PC-3 (cell line): Measurements from ENCODE around the gene DPP7.

Source experiments
- EZH2 ChIP-seq: fragments of 300-600 bp; sonication (generic); IDR thresholded peaks from one replicate; pipeline ENCODE4 v1.6.1; 2017; ENCODE audit warnings: antibody characterized with exemption, mild to moderate bottlenecking, low read length; ENCODE audit not compliant: unreplicated experiment
- TF ChIP-seq, protein P1 (sequence below): fragments of 300-600 bp; sonication (generic); conservative IDR thresholded peaks from 2 replicates; pipeline ENCODE4 v1.5.1; 2017; ENCODE audit warnings: antibody characterized with exemption, low read depth, mild to moderate bottlenecking, low read length

DNA sequence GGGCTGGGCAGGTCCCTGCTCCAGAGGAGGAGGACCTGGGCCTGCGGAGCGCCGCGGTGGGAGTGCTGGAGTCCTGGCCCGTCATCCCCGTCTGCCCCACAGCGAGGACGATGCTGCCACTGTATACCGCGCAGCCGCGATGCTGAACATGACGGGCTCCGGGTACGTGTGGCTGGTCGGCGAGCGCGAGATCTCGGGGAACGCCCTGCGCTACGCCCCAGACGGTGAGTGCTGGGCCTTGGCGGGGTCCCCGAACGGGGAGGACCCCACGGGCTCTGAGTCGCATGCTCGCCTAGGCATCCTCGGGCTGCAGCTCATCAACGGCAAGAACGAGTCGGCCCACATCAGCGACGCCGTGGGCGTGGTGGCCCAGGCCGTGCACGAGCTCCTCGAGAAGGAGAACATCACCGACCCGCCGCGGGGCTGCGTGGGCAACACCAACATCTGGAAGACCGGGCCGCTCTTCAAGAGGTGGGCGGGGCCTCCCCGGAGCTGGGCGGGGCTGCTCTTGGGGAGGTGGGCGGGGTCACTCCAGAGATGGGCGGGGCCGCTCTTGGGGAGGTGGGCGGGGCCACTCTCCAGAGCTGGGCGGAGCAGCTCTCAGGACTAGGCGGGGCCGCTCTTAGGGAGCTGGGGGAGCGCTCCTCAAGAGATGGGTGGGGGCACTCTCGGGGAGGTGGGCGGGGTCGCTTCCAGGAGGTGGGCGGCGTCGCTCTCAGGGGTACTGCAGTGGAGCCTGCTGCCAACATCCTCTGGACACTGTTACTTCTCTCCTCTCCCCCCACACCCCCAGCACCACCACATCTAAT lies 42.2 kb upstream of the DPP7 start:
- TF ChIP-seq, protein P1, sequence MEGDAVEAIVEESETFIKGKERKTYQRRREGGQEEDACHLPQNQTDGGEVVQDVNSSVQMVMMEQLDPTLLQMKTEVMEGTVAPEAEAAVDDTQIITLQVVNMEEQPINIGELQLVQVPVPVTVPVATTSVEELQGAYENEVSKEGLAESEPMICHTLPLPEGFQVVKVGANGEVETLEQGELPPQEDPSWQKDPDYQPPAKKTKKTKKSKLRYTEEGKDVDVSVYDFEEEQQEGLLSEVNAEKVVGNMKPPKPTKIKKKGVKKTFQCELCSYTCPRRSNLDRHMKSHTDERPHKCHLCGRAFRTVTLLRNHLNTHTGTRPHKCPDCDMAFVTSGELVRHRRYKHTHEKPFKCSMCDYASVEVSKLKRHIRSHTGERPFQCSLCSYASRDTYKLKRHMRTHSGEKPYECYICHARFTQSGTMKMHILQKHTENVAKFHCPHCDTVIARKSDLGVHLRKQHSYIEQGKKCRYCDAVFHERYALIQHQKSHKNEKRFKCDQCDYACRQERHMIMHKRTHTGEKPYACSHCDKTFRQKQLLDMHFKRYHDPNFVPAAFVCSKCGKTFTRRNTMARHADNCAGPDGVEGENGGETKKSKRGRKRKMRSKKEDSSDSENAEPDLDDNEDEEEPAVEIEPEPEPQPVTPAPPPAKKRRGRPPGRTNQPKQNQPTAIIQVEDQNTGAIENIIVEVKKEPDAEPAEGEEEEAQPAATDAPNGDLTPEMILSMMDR = no peak
- TF ChIP-seq EZH2 = no peak
